ENCODE results near the gene DNAH1. TPM values are rescaled to one million over a fixed set of nuclear protein-coding genes. Genes with fewer than 3 reads are reported as not detected.

DNAH1 gene
- total and polyA plus RNA-seq, 2 of the 4 experiments (the other 2 are of a cell fraction): 2.0 to 4.0 TPM

- Histone ChIP-seq H3K27ac (ENCODE audit: insufficient read depth, low read length) (no peak overlapping the region), H3K27me3 (ENCODE audit: control insufficient read depth, insufficient read depth, low read length) (no peaks in the 10 kb centered on the region), H3K56ac (ENCODE audit: extremely low read depth, insufficient read depth, low read length) (no peak overlapping the region), H2BK20ac (ENCODE audit: low read depth, low read length) (no peak overlapping the region), H4K5ac (ENCODE audit: low read depth, low read length) (no peak overlapping the region), H3K4me3 (ENCODE audit: insufficient read depth, low read depth, low read length) (no peak overlapping the region), H4K20me1 (ENCODE audit: insufficient read depth, low read length) (no peaks in the 10 kb centered on the region; the same call in 1 of the 2 replicates), H3K9me1 (ENCODE audit: insufficient read depth, low read length) (peaks cover 16% of the 10 kb centered on the region), H2BK15ac (ENCODE audit: low read depth, low read length) (no peak overlapping the region), H3K36me3 (ENCODE audit: control insufficient read depth, insufficient read depth, low read length) (peaks cover 3% of the 10 kb centered on the region; the same call in 1 of the 2 replicates), H2AK5ac (ENCODE audit: low read depth, low read length) (no peak overlapping the region), H4K91ac (ENCODE audit: insufficient read depth, low read depth, low read length) (no peak overlapping the region), H3K14ac (replicated peaks; ENCODE audit: low read depth, low read length) (no peak overlapping the region), H3K4me2 (ENCODE audit: low read depth, low read length) (no peak overlapping the region), H2BK5ac (ENCODE audit: low read depth, low read length, poor library complexity, severe bottlenecking) (no peak overlapping the region), H3K4me1 (ENCODE audit: control insufficient read depth, insufficient read depth, low read length) (peaks cover 15% of the 10 kb centered on the region), H2AFZ (replicated peaks; ENCODE audit: low read length, poor library complexity) (peak overlapping the region; percentile 61), H3K18ac (ENCODE audit: low read depth, low read length) (no peak overlapping the region), H2BK120ac (ENCODE audit: low read depth, low read length) (no peak overlapping the region), H3K4ac (ENCODE audit: low read depth, low read length) (no peak overlapping the region), H3K23ac (ENCODE audit: low read depth, low read length) (no peak overlapping the region), H3K9me3 (ENCODE audit: control insufficient read depth, insufficient read depth, low read length) (no peaks in the 10 kb centered on the region), H4K8ac (ENCODE audit: low read depth in 2 of 2, low read length in 2 of 2) (no peak overlapping the region), H2AK9ac (replicated peaks; ENCODE audit: low read depth, low read length, poor library complexity) (peak overlapping the region; percentile 15), H3K9ac (ENCODE audit: low read depth, low read length) (no peak overlapping the region), H3K79me1 (ENCODE audit: low read depth in 1 of 2, low read length in 2 of 2) (no peaks in the 10 kb centered on the region)
- peak; percentile 21 for DNase-seq
- 70% methylated on average over 6 of the region's 9 CpGs; no CpG with 5 or more reads in 1 of the 2 experiments for WGBS, 2 experiments (ENCODE audit: extremely low coverage in 2 of 2, insufficient read length in 1 of 2)
- dilution Hi-C loops (cut with HindIII; ENCODE audit: low sequenced_read_pairs, unreplicated experiment) (no loop called here), in situ Hi-C loops (cut with MboI; ENCODE audit: low sequenced_read_pairs) (no loop called here), intact Hi-C loops (cut with micrococcal nuclease) (no loop called here)
- CTCF ChIA-PET: no interaction called here
- no TSS peak for BruUV-seq (replicated peaks)
- POLR2A ChIA-PET (ENCODE audit: unreplicated experiment): no interaction called here
- ATAC-seq (ENCODE audit: low read depth): peak; percentile 50
- no peak for TF ChIP-seq NFE2L2 (IDR thresholded peaks at IDR 0.05; ENCODE audit: low read depth, low read length)
- TF ChIP-seq, protein P1, sequence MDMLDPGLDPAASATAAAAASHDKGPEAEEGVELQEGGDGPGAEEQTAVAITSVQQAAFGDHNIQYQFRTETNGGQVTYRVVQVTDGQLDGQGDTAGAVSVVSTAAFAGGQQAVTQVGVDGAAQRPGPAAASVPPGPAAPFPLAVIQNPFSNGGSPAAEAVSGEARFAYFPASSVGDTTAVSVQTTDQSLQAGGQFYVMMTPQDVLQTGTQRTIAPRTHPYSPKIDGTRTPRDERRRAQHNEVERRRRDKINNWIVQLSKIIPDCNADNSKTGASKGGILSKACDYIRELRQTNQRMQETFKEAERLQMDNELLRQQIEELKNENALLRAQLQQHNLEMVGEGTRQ (IDR thresholded peaks at IDR 0.05; ENCODE audit: low read depth, low read length): no peak
- TF ChIP-seq MXI1 (IDR thresholded peaks at IDR 0.05; ENCODE audit: borderline replicate concordance, low read depth, low read length): no peak
- no peak for TF ChIP-seq FOS (IDR thresholded peaks at IDR 0.05; ENCODE audit: low read depth, low read length)
- TF ChIP-seq MAZ (IDR thresholded peaks at IDR 0.05; ENCODE audit: borderline replicate concordance, low read depth, low read length): no peak
- TF ChIP-seq MAFK (IDR thresholded peaks at IDR 0.05; ENCODE audit: low read depth, low read length): no peak
- TF ChIP-seq CEBPB (IDR thresholded peaks at IDR 0.05; ENCODE audit: low read depth, low read length): no peak
- no peak for TF ChIP-seq SMC3 (IDR thresholded peaks at IDR 0.05; ENCODE audit: low read depth, low read length)
- TF ChIP-seq, protein P2, sequence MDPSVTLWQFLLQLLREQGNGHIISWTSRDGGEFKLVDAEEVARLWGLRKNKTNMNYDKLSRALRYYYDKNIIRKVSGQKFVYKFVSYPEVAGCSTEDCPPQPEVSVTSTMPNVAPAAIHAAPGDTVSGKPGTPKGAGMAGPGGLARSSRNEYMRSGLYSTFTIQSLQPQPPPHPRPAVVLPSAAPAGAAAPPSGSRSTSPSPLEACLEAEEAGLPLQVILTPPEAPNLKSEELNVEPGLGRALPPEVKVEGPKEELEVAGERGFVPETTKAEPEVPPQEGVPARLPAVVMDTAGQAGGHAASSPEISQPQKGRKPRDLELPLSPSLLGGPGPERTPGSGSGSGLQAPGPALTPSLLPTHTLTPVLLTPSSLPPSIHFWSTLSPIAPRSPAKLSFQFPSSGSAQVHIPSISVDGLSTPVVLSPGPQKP (IDR thresholded peaks at IDR 0.05; ENCODE audit: borderline replicate concordance, low read depth, low read length): no peak
- TF ChIP-seq RCOR1 (IDR thresholded peaks at IDR 0.05; ENCODE audit: insufficient replicate concordance, low read length): no peak
- TF ChIP-seq RFX5 (IDR thresholded peaks at IDR 0.05; ENCODE audit: low read depth, low read length): no peak
- TF ChIP-seq CHD1 (IDR thresholded peaks at IDR 0.05; ENCODE audit: low read depth, low read length): no peak
- TF ChIP-seq, protein P3, sequence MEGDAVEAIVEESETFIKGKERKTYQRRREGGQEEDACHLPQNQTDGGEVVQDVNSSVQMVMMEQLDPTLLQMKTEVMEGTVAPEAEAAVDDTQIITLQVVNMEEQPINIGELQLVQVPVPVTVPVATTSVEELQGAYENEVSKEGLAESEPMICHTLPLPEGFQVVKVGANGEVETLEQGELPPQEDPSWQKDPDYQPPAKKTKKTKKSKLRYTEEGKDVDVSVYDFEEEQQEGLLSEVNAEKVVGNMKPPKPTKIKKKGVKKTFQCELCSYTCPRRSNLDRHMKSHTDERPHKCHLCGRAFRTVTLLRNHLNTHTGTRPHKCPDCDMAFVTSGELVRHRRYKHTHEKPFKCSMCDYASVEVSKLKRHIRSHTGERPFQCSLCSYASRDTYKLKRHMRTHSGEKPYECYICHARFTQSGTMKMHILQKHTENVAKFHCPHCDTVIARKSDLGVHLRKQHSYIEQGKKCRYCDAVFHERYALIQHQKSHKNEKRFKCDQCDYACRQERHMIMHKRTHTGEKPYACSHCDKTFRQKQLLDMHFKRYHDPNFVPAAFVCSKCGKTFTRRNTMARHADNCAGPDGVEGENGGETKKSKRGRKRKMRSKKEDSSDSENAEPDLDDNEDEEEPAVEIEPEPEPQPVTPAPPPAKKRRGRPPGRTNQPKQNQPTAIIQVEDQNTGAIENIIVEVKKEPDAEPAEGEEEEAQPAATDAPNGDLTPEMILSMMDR (conservative IDR thresholded peaks at IDR 0.05; ENCODE audit: low read depth, low read length): no peak
- TF ChIP-seq RAD21 (IDR thresholded peaks at IDR 0.05; ENCODE audit: low read length): no peak
- TF ChIP-seq BHLHE40 (IDR thresholded peaks at IDR 0.05; ENCODE audit: low read depth, low read length): no peak
- no peak for TF ChIP-seq POLR2A (IDR thresholded peaks at IDR 0.05; ENCODE audit: low read depth, low read length)
Measured at GRCh38 chr3:52345521-52346109, 29.5 kb downstream of the DNAH1 start.
